HG03025 (cell line): ENCODE results near the gene FCHSD2.
"Not testable (repeated sequence)": the region's sequence is repeated elsewhere in the genome, so short reads cannot be mapped to it uniquely, and the experiment has no call there.

ENCODE experiments used
- ATAC-seq: cut with Tn5 transposase; IDR thresholded peaks from one replicate; pipeline ENCODE4 v1.9.1; 2021; ENCODE audit warnings: mild to moderate bottlenecking, moderate library complexity; ENCODE audit not compliant: unreplicated experiment, low FRiP score

The FCHSD2 gene

DNA sequence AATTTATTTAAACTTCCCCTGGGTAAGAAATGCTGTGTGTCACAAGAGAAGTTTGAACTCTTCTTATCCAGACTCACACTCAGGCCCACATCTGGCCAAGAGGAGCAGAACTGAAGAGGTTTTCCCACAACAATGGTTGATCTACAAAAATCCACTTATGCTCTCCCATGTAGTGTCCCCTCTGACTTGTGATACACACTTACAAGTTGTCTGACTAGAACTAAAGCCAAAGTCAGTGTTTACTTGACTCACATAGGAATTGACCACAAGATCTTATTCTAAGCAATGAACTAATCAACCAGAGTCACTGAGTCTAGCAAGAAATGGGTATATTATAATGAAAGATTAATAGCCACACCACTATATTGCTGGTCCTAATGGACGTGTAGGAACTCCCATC is 194.9 kb downstream of the FCHSD2 start:
- no peak for ATAC-seq

DNA sequence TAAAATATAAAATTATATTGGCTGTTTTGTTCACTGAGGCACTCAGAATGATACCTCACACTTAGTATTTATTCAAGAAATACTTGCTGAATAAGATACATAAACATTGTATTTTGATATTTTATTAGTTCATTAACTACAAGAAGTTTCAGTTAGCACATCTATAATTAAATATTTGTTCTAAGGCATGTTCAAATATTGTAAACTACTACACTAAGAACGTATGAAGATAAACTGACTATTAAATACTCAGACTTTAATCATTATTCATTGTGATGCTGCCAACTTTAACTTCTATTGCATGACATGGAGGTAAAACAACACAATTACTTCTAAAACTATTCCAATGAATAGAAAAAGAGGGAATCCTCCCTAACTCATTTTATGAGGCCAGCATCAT is 198.5 kb downstream of the FCHSD2 start:
- no peak for ATAC-seq

DNA sequence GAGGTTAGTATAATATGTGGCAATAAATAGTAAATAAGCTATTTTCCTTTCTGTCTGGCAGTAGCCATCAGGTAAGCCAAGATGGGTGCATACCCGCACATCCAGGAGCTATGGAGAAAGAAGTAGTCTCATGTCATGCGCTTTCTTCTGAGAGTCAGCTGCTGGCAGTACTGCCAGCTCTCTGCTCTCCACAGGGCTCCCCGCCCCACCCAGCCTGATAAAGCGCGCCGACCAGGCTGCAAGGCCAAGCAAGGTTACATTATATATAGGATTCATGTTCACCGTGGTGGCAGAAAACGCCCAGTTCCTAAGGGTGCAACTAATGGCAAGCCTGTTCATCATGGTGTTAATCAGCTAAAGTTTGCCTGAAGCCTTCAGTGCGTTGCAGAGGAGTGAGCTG is 201.7 kb downstream of the FCHSD2 start:
- ATAC-seq, result no peak

DNA sequence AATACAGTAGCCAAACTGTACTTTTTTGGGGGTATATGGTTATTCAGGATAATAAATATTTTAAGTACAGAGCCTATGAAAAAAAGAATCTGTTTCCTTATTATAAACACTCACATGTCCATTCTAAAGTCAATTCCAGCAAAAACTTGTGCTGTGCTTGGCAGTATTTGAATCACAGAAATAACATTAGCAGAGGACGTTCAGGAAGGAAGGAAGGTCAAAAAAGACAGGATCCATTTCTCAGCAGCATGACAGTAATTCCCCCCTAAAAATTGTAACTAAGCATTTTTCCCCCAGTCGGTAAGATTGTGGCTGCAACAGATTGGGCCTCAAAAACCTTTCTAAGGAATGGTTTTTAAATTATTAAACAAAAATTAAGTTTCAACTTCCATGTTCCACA is 203.1 kb downstream of the FCHSD2 start:
- no peak for ATAC-seq

- no peak for ATAC-seq
Measured at GRCh38 chr11:72937439-72937838, 204.7 kb downstream of the FCHSD2 start.

GRCh38 chr11:72935700-72936099 is 206.4 kb downstream of the FCHSD2 start:
- ATAC-seq, result no peak

DNA sequence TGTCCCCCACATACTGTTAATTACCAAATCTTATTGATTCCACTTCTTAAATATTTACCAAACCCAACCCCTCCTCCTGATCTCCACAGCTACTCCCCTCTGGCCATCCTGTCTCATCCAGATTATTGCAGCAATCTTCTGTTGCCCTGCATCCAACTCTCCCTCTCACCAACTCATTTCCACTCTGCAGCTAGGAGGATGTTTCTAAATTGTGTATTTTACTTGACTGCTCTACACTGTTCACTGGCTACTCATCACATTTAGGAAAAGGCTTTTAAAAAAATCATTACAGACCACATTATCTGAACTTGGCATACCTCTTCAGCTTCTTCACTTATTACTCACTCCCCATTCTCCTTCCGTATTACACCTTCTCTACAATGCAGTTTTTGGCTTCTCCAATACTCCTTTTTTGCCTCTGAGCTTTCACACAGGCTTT is 210.0 kb downstream of the FCHSD2 start:
- ATAC-seq, result no peak

DNA sequence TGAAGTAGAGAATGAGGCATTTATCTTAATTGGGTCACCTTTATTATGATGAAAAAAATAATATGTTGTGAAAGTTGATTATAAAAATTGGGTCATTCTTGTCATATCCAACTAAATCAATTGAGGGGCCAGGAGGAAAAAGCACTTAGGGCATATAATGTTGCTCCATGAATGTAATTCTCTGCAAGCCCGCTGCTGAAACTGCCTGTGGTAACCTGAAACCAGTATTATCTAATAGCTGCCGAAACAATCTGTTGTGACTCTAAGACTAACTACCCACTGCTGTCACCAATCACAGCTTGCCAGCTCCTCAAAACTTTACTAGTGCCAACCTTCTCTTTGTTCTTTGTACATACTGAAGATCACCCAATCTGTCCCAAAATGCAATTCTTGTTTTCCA is 212.1 kb downstream of the FCHSD2 start:
- ATAC-seq, result no peak

DNA sequence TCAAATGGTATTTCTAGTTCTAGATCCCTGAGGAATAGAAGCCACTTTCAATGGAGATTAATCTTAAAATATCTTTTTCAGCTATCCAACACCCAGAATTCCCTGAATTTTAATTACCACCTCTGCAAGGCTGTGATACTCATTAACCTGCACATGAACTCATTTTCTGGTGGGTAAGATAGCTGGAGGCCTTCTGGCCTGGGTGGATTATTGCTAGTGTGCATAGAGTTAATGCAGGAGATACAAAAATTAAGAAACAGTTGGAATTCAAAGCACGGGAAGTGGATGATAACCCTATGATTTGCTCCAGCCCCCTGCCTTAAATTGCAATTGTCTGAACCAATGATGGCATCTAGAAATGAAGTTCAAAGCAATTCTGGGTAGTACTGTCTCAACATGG is 212.9 kb downstream of the FCHSD2 start:
- no peak for ATAC-seq

DNA sequence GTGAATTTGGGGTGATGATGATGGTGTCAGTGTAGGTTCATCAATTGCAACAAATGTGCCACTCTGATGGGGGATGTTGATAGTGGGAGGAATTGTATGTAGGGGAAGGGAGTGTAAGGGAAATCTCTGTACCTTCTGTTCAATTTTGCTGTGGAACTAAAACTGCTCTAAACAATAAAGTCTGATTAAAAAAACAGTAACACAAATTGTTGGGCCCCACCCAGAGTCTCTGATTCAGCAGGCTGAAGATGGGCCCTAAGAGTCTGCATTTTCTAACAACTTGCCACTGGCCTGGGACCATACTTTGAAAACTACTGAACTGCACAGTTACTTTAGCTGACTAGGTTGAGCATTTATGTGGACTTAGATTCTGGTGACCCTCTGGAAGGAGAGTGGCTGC is 214.7 kb downstream of the FCHSD2 start:
- no peak for ATAC-seq

- no peak for ATAC-seq
Measured at GRCh38 chr11:72926076-72926475, 216.0 kb downstream of the FCHSD2 start.

- ATAC-seq, result no peak
Measured at GRCh38 chr11:72925656-72926055, 216.5 kb downstream of the FCHSD2 start.

GRCh38 chr11:72924568-72925190 is 217.4 kb downstream of the FCHSD2 start:
- no peak for ATAC-seq

DNA sequence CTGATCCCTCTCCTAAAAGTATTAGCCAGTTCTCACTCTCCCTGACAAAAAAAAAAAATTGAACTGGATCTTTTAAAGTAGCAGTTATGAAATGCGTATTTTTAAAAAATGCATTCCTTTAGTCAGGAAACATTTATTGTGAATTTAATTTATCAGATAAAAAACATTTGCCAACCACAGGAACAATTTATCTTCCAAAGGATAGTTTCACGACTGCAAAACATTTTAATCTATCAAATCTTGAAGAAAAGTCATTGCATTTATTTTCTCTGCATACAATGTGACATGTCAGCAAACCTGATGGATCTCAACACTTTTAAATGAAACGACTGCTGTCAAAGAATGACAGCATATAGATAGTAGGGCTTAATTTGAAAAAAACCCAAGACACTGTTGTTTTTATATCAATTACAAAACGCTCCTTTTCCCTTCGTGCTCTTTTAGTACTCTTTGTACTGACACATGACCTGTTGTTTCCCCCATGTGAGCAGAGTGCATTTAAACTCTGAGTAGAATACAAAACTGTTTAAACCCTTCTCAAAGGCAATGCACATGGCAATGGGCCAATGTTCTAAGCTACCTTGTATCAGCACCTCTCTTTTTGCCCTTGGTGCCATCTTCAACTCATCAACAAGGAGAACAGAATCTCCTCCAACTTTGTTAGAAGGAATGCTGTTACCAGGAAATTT is 220.9 kb downstream of the FCHSD2 start:
- ATAC-seq, result no peak

- no peak for ATAC-seq
Measured at GRCh38 chr11:72920001-72920400, 222.1 kb downstream of the FCHSD2 start.

DNA sequence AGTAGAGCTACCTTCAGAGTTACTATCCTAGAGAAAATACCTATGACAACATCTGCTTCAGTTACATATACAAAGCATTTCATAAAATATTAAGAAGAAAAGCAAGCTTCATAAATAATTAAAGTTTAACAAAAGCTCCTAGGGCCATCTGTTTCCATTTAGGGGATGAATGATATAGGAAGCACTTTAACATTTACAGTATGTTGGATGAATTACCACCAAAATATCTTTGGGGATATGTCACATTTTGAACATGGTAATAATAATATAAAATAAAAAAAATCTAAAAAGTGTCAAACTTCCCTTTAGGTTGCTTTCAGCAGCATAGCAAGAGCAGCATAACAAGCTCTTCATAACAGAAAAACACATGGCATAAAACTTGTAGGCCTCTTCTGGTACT is 223.3 kb downstream of the FCHSD2 start:
- ATAC-seq, result no peak

- ATAC-seq, result no peak
Measured at GRCh38 chr11:72912253-72912652, 229.9 kb downstream of the FCHSD2 start.

DNA sequence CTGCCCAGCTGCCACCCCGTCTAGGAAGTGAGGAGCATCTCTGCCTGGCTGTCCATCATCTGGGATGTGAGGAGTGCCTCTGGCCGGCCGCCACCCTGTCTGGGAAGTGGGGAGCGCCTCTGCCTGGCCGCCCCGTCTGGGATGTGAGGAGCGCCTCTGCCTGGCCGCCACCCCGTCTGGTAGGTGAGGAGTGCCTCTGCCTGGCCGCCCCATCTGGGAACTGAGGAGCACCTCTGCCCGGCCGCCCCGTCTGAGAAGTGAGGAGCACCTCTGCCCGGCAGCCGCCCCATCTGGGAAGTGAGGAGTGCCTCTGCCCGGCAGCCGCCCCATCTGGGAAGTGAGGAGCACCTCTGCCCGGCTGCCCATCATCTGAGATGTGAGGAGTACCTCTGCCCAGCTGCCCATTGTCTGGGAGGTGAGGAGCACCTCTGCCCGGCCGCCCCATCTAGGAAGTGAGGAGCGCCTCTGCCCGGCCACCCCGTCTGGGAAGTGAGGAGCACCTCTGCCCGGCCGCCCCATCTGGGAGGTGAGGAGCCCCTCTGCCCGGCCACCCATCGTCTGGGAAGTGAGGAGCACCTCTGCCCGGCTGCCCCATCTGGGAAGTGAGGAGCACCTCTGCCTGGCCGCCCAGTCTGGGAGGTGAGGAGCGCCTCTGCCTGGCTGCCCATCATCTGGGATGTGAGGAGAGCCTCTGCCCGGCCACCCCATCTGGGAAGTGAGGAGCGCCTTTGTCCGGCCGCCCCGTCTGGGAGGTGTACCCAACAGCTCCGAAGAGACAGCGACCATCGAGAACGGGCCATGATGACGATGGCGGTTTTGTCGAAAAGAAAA is 232.3 kb downstream of the FCHSD2 start:
- not testable (repeated sequence) for ATAC-seq

DNA sequence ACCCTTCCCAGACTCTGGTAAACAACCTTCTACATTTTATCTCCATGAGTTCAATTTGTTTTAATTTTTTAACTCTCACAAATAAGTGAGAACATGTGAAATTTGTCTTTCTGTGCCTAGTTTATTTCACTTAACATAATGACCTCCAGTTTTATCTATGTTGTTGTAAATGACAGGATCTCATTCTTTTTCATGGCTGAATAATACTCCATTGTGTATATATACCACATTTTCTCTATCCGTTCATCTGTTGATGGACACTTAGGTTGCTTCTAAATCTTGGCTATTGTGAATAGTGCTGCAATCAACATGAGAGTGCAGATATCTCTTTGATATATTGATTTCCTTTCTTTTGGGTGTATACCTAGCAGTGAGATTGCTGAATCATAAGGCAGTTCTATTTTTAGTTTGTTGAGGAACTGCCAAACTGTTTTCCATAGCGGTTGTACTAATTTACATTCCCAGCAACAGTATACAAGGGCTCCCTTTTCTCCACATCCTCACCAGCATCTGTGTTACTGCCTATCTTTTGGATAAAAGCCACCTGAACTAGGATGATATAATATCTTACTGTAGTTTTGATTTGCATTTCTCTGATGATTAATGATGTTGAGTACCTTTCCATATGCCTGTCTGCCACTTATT is 234.0 kb downstream of the FCHSD2 start:
- ATAC-seq, result no peak

DNA sequence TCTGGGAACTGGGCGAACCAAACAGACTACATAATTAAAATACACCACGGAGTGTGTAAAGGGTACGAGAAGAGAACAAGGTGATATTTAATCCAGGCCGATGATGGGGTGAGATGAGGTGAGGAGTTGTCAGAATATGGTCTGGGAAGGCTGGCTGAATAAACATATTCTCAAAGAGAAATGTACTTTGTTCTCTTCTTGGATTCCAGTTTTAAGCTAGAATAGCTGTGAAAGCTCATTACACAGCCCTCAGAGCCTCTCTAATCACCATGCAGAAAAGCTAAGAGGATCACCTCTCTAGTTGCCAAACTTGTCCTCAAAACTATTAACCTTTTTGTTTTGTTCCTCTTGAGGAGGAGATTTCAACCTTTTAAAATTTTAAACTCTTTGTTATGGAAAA is 238.1 kb downstream of the FCHSD2 start:
- no peak for ATAC-seq

DNA sequence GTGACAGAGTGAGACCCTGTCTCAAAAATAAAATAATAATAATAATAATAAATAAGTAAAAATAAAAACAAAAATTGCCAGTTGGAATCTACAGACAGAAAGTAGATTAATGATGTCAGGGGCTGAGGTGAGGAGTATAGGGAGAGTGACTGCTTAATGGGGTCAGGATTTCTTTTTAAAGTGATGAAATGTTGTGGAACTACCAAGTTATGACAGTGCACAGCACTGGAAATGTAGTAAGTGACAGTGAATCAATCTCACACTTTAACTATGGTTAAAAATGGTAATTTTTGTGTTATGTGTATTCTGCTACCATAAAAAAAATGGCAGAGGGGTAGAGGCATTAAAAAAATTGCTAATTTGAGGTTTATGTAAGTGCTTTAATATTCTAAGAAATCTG is 240.7 kb downstream of the FCHSD2 start:
- ATAC-seq, result no peak
